K562 (cell line): ENCODE results near the gene TJP3. TPM values are rescaled to one million over a fixed set of nuclear protein-coding genes. Genes with fewer than 3 reads are reported as not detected.
A peak's percentile ranks its signal among the peaks of the same experiment; 100 is the strongest.

Experiments used
- ARID2 ChIP-seq: fragments of 450-650 bp; IDR thresholded peaks from 2 replicates; pipeline ENCODE4 v1.6.1; 2017; ENCODE audit warnings: antibody characterized with exemption, mild to moderate bottlenecking
- BHLHE40 ChIP-seq: IDR thresholded peaks from 2 replicates; pipeline ENCODE4 v1.6.1; 2011; ENCODE audit warnings: low read length, improper control_type of control experiment
- CBFA2T2 ChIP-seq: fragments of 450-650 bp; conservative IDR thresholded peaks from 2 replicates; pipeline ENCODE4 v1.6.1; 2017; ENCODE audit warnings: mild to moderate bottlenecking
- CBFA2T3 ChIP-seq: fragments of 450-650 bp; IDR thresholded peaks from 2 replicates; pipeline ENCODE4 v1.6.1; 2017
- CTBP1 ChIP-seq: fragments of 450-650 bp; IDR thresholded peaks from 2 replicates; pipeline ENCODE4 v1.6.1; 2016; ENCODE audit warnings: borderline replicate concordance
- HDAC1 ChIP-seq, 2 experiments: fragments of 450-650 bp; IDR thresholded peaks; 2 replicates each; pipeline ENCODE4 v1.6.1; 2016 to 2017; ENCODE audit warnings: inconsistent platforms in 1 of 2, mild to moderate bottlenecking in 1 of 2, moderate library complexity in 1 of 2
- JUND ChIP-seq, 2 experiments: IDR thresholded peaks; 2 replicates in 1 of 2; 3 replicates in 1 of 2; pipeline ENCODE4 v1.6.1; 2011; ENCODE audit warnings: borderline replicate concordance in 2 of 2, low read depth in 2 of 2, low read length in 2 of 2, improper control_type of control experiment in 1 of 2, missing biosample characterization in 1 of 2, missing genetic modification characterization in 1 of 2, missing genetic modification reagents in 1 of 2
- MAFG ChIP-seq: fragments of 450-650 bp; conservative IDR thresholded peaks from 2 replicates; pipeline ENCODE4 v1.6.1; 2016; ENCODE audit warnings: missing genetic modification characterization, missing compliant biosample characterization
- MLLT1 ChIP-seq, 2 experiments: fragments of 450-650 bp; IDR thresholded peaks; 2 replicates each; pipeline ENCODE4 v1.6.1; 2016
- MYC ChIP-seq, 2 experiments: fragments of 250-450 bp in 1 of 2; sonication (Bioruptor Pico) in 1 of 2; IDR thresholded peaks; 2 replicates each; pipeline versions ENCODE4 v1.5.1 to v1.6.1; 2012 to 2021; ENCODE audit warnings: low read depth in 2 of 2, borderline replicate concordance in 1 of 2, improper control_type of control experiment in 1 of 2, low read length in 1 of 2, mild to moderate bottlenecking in 1 of 2, moderate library complexity in 1 of 2
- NEUROD1 ChIP-seq: fragments of 150-350 bp; IDR thresholded peaks from 2 replicates; pipeline ENCODE4 v1.6.1; 2014; ENCODE audit warnings: borderline replicate concordance, low read length, low read depth; ENCODE audit not compliant: partially characterized antibody
- NUFIP1 ChIP-seq: fragments of 450-650 bp; IDR thresholded peaks from 2 replicates; pipeline ENCODE4 v1.6.1; 2018; ENCODE audit not compliant: partially characterized antibody
- PHF21A ChIP-seq: fragments of 450-650 bp; IDR thresholded peaks from 2 replicates; pipeline ENCODE4 v1.6.1; 2017; ENCODE audit warnings: low read depth, borderline replicate concordance
- RAD21 ChIP-seq, 2 experiments: fragments of 250-450 bp in 1 of 2; fragments of 450-650 bp in 1 of 2; sonication (Bioruptor Pico) in 1 of 2; formaldehyde crosslinking in 1 of 2; IDR thresholded peaks in 1 of 2; conservative IDR thresholded peaks in 1 of 2; 2 replicates each; pipeline versions ENCODE4 v1.4.0 to v1.8.0; 2020 to 2022; ENCODE audit warnings: mild to moderate bottlenecking in 2 of 2, moderate library complexity in 1 of 2
- RCOR1 ChIP-seq, 2 experiments: IDR thresholded peaks; 2 replicates each; pipeline ENCODE4 v1.6.1; 2012; ENCODE audit warnings: low read depth in 2 of 2, low read length in 2 of 2, borderline replicate concordance in 1 of 2, improper control_type of control experiment in 1 of 2
- USF1 ChIP-seq: sonication (generic); formaldehyde crosslinking; IDR thresholded peaks from 2 replicates; pipeline ENCODE4 v1.9.0; 2022; ENCODE audit warnings: mild to moderate bottlenecking, missing genetic modification reagents
- VEZF1 ChIP-seq: fragments of 200-800 bp; sonication (Bioruptor generic); IDR thresholded peaks from 2 replicates; pipeline ENCODE4 v1.6.1; 2017; ENCODE audit warnings: missing genetic modification characterization, missing compliant biosample characterization
- ZMIZ1 ChIP-seq, 2 experiments: fragments of 150-350 bp in 1 of 2; IDR thresholded peaks; 2 replicates each; pipeline ENCODE4 v1.6.1; 2012 to 2016; ENCODE audit warnings: low read depth in 2 of 2, low read length in 2 of 2, mild to moderate bottlenecking in 1 of 2, moderate library complexity in 1 of 2
- ZNF274 ChIP-seq: IDR thresholded peaks from 2 replicates; pipeline ENCODE4 v1.6.1; 2011; ENCODE audit warnings: low read depth, mild to moderate bottlenecking, low read length, moderate library complexity, borderline replicate concordance
- polyA plus RNA-seq, 8 experiments: library from polyadenylated mRNA; depleted of rRNA in 4 of 8; stranded (reverse) in 5 of 8; unstranded in 3 of 8; fragments of >200 nt; fragmentation: Nextera tagmentation in 2 of 8; fragmentation: Illumina TruSeq in 1 of 8; extraction: Ambion mirVana in 2 of 8; extraction: Trizol in 1 of 8; gene quantifications; 2 replicates each; pipeline versions ENCODE4 v1.2.1 to v1.2.3, GENCODE V29; 2011 to 2014; ENCODE audit warnings: inconsistent platforms in 1 of 8, missing spikeins in 1 of 8
- total RNA-seq, 7 experiments: library from RNA; depleted of rRNA in 6 of 7; stranded (reverse); fragments of >200 nt in 6 of 7; fragmentation: Illumina TruSeq in 2 of 7; extraction: Trizol in 2 of 7; gene quantifications; 2 replicates each; pipeline versions ENCODE4 v1.2.1 to v1.2.3, GENCODE V29; 2011 to 2021; ENCODE audit warnings: low replicate concordance in 1 of 7

Gene TJP3
- total and polyA plus RNA-seq, 9 of the 15 experiments (the other 6 are each of a cell fraction or from before 2014, with no cell fraction given), result 0.11 to 2.4 (median 0.57) TPM; not detected in 1

DNA sequence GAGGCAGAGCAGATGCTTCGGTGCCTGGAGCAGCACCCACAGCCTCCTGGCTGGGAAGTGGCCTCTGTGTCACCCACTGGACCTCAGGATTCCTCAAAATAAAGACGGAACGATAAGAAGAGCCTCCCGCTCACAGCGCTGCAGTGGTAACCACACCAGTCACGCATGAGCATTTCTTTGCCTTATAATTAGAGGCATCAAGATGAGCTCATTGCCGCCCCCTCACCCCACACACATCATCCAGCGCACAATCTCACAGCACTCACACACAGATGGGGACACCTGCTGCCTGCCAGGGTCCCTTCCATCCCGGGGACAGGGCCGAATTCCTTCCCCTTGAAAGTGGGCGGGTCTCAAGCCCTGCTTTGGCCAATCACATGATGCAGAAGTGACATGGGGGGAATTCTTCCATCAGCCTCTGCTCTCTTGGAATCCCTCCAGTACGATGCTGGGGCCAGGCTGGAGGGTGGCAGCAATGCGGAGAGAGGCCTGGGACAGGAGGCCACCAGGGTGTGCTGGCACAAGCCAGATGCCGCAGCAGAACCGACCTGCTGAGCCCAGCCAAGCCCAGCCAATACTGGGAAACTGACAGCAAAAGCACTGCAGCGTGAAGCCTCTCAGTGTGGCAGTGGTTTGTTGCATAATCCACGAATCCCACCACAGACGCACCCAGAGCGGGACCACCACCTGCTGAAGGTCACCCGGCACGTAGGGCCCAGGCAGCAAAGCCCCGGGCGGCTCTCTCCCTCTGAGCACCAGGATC, 23.9 kb upstream of the TJP3 start (continued):
- TF ChIP-seq USF1 (peak; percentile 65; the same call in 1 of the 2 replicates), ZNF274 (no peak), MYC (IDR thresholded peaks at IDR 0.05; ENCODE audit: low read depth, low read length) (no peak), MYC (CRISPR knock-in tag; IDR thresholded peaks at IDR 0.05; ENCODE audit: borderline replicate concordance, low read depth) (no peak), NEUROD1 (peak; percentile 18), MLLT1 (IDR thresholded peaks at IDR 0.05) (no peak), NUFIP1 (no peak), HDAC1 (IDR thresholded peaks at IDR 0.05) (peak in 1 of 2 experiments; percentile 42; a peak in 1 of 4 replicates), CBFA2T3 (peak; percentile 68), CBFA2T2 (peak; percentile 33), PHF21A (peak; percentile 80), RAD21 (CRISPR knock-in tag; conservative IDR thresholded peaks at IDR 0.05 in 1 of 2, IDR thresholded peaks at IDR 0.05 in 1 of 2) (peak in 1 of 2 experiments; percentile 19; a peak in 1 of 4 replicates), CTBP1 (peak; percentile 49), ZMIZ1 (IDR thresholded peaks at IDR 0.05; ENCODE audit: low read depth in 2 of 2, low read length in 2 of 2) (0 out of 4 replicates have a peak, but pooled peaks of 1 of the 2 experiments have one; percentile 9), RCOR1 (IDR thresholded peaks at IDR 0.05; ENCODE audit: borderline replicate concordance in 1 of 2, low read depth in 2 of 2, low read length in 2 of 2) (peak; percentile 37 to 44; a peak in 1 of 4 replicates), VEZF1 (CRISPR knock-in tag) (peak; percentile 18), JUND (IDR thresholded peaks at IDR 0.05; ENCODE audit: borderline replicate concordance, low read depth, low read length) (peak; percentile 76; the same call in 1 of the 2 replicates), JUND (tag; IDR thresholded peaks at IDR 0.05; ENCODE audit: borderline replicate concordance, low read depth, low read length) (no peak), ARID2 (no peak), MAFG (tag) (no peak), BHLHE40 (peak; percentile 57; the same call in 1 of the 2 replicates)
